Ishikawa (cell line): ENCODE measurements around the gene CCDC88C.

Experiments
- CEBPB ChIP-seq: IDR thresholded peaks from 2 replicates; pipeline ENCODE4 v1.6.1; 2012
- EGR1 ChIP-seq: IDR thresholded peaks from 2 replicates; pipeline ENCODE4 v1.6.1; 2012
- EP300 ChIP-seq: IDR thresholded peaks from 2 replicates; pipeline ENCODE4 v1.6.1; 2012; ENCODE audit warnings: borderline replicate concordance
- FOXM1 ChIP-seq: IDR thresholded peaks from 2 replicates; pipeline ENCODE4 v1.6.1; 2012; ENCODE audit warnings: low read depth, borderline replicate concordance
- MAX ChIP-seq: IDR thresholded peaks from 2 replicates; pipeline ENCODE4 v1.6.1; 2012
- REST ChIP-seq: IDR thresholded peaks from 2 replicates; pipeline ENCODE4 v1.6.1; 2012; ENCODE audit warnings: low read depth, mild to moderate bottlenecking
- TCF12 ChIP-seq: IDR thresholded peaks from 2 replicates; pipeline ENCODE4 v1.6.1; 2012; ENCODE audit warnings: low read depth
- ZBTB7A ChIP-seq: IDR thresholded peaks from 2 replicates; pipeline ENCODE4 v1.6.1; 2012; ENCODE audit warnings: low read depth

GRCh38 chr14:91361233-91361811, 56.3 kb downstream of the CCDC88C start:
- no peak for TF ChIP-seq REST
- no peak for TF ChIP-seq MAX
- TF ChIP-seq TCF12 = no peak
- TF ChIP-seq EP300 = no peak
- TF ChIP-seq ZBTB7A = no peak
- TF ChIP-seq CEBPB = no peak
- TF ChIP-seq FOXM1 = no peak
- no peak for TF ChIP-seq EGR1
